SK-N-SH treated with all-trans-retinoic acid at 6 μM for 48 hours (cell line): ENCODE measurements around the gene C1orf56.
A peak's percentile ranks its signal among the peaks of the same experiment; 100 is the strongest.

Experiments used
- ATAC-seq: fragments of 200-7000 bp; cut with Tn5 transposase; 3 replicates; pipeline ENCODE4 v1.9.1; 2020; ENCODE audit warnings: mild to moderate bottlenecking, moderate library complexity
- ARNTL ChIP-seq: fragments of 450-650 bp; formaldehyde crosslinking; IDR thresholded peaks from 2 replicates; pipeline ENCODE4 v1.5.0; 2020; ENCODE audit warnings: low read depth, mild to moderate bottlenecking, moderate library complexity, borderline replicate concordance
- BACH2 ChIP-seq: fragments of 250-450 bp; sonication (Bioruptor Pico); IDR thresholded peaks from 2 replicates; pipeline ENCODE4 v1.9.0; 2021; ENCODE audit warnings: mild to moderate bottlenecking, borderline replicate concordance
- CSDC2 ChIP-seq: fragments of 250-450 bp; sonication (Bioruptor Pico); IDR thresholded peaks from 2 replicates; pipeline ENCODE4 v1.5.0; 2020; ENCODE audit warnings: mild to moderate bottlenecking, moderate library complexity
- CSRNP3 ChIP-seq: fragments of 250-450 bp; sonication (Bioruptor Pico); IDR thresholded peaks from 2 replicates; pipeline ENCODE4 v1.5.1; 2021; ENCODE audit warnings: mild to moderate bottlenecking, moderate library complexity
- ESRRG ChIP-seq: fragments of 250-450 bp; sonication (Bioruptor Pico); IDR thresholded peaks from 2 replicates; pipeline ENCODE4 v1.6.1; 2021; ENCODE audit warnings: mild to moderate bottlenecking
- GLIS3 ChIP-seq: fragments of 250-450 bp; sonication (Bioruptor Pico); IDR thresholded peaks from 2 replicates; pipeline ENCODE4 v1.5.0; 2020; ENCODE audit warnings: mild to moderate bottlenecking, moderate library complexity
- ISL1 ChIP-seq: fragments of 250-450 bp; sonication (Bioruptor Pico); IDR thresholded peaks from 2 replicates; pipeline ENCODE4 v2.1.2; 2022; ENCODE audit warnings: mild to moderate bottlenecking, moderate library complexity
- OSR1 ChIP-seq: fragments of 250-450 bp; sonication (Bioruptor Pico); IDR thresholded peaks from 2 replicates; pipeline ENCODE4 v1.8.0; 2022; ENCODE audit warnings: moderate library complexity, mild to moderate bottlenecking, inconsistent platforms
- PATZ1 ChIP-seq: fragments of 250-450 bp; sonication (Bioruptor Pico); IDR thresholded peaks from 2 replicates; pipeline ENCODE4 v1.8.0; 2020; ENCODE audit warnings: mild to moderate bottlenecking, moderate library complexity, borderline replicate concordance
- PPARA ChIP-seq: fragments of 250-450 bp; sonication (Bioruptor Pico); IDR thresholded peaks from 2 replicates; pipeline ENCODE4 v1.5.0; 2020; ENCODE audit warnings: mild to moderate bottlenecking, borderline replicate concordance
- RARB ChIP-seq: fragments of 250-450 bp; sonication (Bioruptor Pico); IDR thresholded peaks from 2 replicates; pipeline ENCODE4 v1.8.0; 2021; ENCODE audit warnings: mild to moderate bottlenecking, moderate library complexity
- SNAI2 ChIP-seq: fragments of 250-450 bp; sonication (Bioruptor Pico); IDR thresholded peaks from 2 replicates; pipeline ENCODE4 v1.5.0; 2020; ENCODE audit warnings: mild to moderate bottlenecking, moderate library complexity
- TOX ChIP-seq: fragments of 250-450 bp; sonication (Bioruptor Pico); IDR thresholded peaks from 2 replicates; pipeline ENCODE4 v1.8.0; 2021; ENCODE audit warnings: mild to moderate bottlenecking, moderate library complexity, borderline replicate concordance
- ZC3H10 ChIP-seq: fragments of 250-450 bp; sonication (Bioruptor Pico); IDR thresholded peaks from 2 replicates; pipeline ENCODE4 v1.5.1; 2021; ENCODE audit warnings: mild to moderate bottlenecking, moderate library complexity
- ZFP3 ChIP-seq: fragments of 250-450 bp; sonication (Bioruptor Pico); IDR thresholded peaks from 2 replicates; pipeline ENCODE4 v1.5.0; 2020; ENCODE audit warnings: mild to moderate bottlenecking, moderate library complexity
- ZFP30 ChIP-seq: fragments of 450-650 bp; formaldehyde crosslinking; IDR thresholded peaks from 2 replicates; pipeline ENCODE4 v1.5.0; 2022; ENCODE audit warnings: mild to moderate bottlenecking, moderate library complexity
- ZNF565 ChIP-seq: fragments of 450-650 bp; formaldehyde crosslinking; conservative IDR thresholded peaks from 2 replicates; pipeline ENCODE4 v1.5.0; 2020; ENCODE audit warnings: low read depth, mild to moderate bottlenecking, moderate library complexity
- ZNF70 ChIP-seq: fragments of 450-650 bp; formaldehyde crosslinking; IDR thresholded peaks from 2 replicates; pipeline ENCODE4 v1.5.0; 2020; ENCODE audit warnings: mild to moderate bottlenecking, moderate library complexity
- ZNF8 ChIP-seq: fragments of 450-650 bp; formaldehyde crosslinking; IDR thresholded peaks from 2 replicates; pipeline ENCODE4 v1.5.0; 2020; ENCODE audit warnings: mild to moderate bottlenecking, moderate library complexity
- TF ChIP-seq, protein P1 (sequence below): fragments of 250-450 bp; sonication (Bioruptor Pico); IDR thresholded peaks from 2 replicates; pipeline ENCODE4 v1.5.1; 2020; ENCODE audit warnings: low read depth, mild to moderate bottlenecking, moderate library complexity
- TF ChIP-seq, protein P2 (sequence below): fragments of 250-450 bp; sonication (Bioruptor Pico); IDR thresholded peaks from 2 replicates; pipeline ENCODE4 v1.5.0; 2020; ENCODE audit warnings: mild to moderate bottlenecking, moderate library complexity
- TF ChIP-seq, protein P3 (sequence below): fragments of 250-450 bp; sonication (Bioruptor Pico); IDR thresholded peaks from 2 replicates; pipeline ENCODE4 v1.8.0; 2021; ENCODE audit warnings: low read depth, mild to moderate bottlenecking, moderate library complexity, borderline replicate concordance

The C1orf56 gene

DNA sequence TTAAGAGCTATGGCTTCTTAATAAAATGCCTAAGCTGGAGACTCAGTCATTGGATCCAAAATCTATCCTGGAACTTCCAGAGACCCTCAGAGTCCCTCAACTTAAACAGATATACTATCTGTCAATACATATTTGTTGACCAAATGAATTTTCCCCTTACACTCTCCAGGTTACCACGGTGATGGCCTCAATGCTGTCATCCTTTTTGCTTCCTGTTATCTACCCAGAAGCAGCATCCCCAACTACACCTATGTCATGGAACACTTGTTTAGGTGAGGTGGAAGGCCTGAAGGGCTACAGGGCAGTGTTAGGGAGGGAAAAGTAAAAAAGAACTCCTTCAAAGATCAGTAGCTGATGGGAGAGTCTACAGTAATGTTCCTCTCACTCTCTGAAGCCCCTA is 4.4 kb upstream of the C1orf56 start (continued):
- TF ChIP-seq, protein P1, sequence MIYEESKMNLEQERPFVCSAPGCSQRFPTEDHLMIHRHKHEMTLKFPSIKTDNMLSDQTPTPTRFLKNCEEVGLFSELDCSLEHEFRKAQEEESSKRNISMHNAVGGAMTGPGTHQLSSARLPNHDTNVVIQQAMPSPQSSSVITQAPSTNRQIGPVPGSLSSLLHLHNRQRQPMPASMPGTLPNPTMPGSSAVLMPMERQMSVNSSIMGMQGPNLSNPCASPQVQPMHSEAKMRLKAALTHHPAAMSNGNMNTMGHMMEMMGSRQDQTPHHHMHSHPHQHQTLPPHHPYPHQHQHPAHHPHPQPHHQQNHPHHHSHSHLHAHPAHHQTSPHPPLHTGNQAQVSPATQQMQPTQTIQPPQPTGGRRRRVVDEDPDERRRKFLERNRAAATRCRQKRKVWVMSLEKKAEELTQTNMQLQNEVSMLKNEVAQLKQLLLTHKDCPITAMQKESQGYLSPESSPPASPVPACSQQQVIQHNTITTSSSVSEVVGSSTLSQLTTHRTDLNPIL (CRISPR knock-in tag): no peak

GRCh38 chr1:151047925-151048644 is 534 bp downstream of the C1orf56 start:
- peak; percentile 87 for ATAC-seq
- TF ChIP-seq ARNTL (no peak), ISL1 (CRISPR knock-in tag) (no peak), PPARA (CRISPR knock-in tag) (no peak), ESRRG (CRISPR knock-in tag) (no peak), ZC3H10 (CRISPR knock-in tag) (no peak), SNAI2 (CRISPR knock-in tag) (no peak), GLIS3 (0 out of 2 replicates have a peak, but pooled peaks have one; percentile 51), ZNF70 (CRISPR knock-in tag) (no peak), PATZ1 (no peak; the same call in 1 of the 2 replicates), CSDC2 (CRISPR knock-in tag) (no peak), ZFP3 (CRISPR knock-in tag) (peak; percentile 30; the same call in 1 of the 2 replicates), TOX (CRISPR knock-in tag) (peak; percentile 24; the same call in 1 of the 2 replicates)

DNA sequence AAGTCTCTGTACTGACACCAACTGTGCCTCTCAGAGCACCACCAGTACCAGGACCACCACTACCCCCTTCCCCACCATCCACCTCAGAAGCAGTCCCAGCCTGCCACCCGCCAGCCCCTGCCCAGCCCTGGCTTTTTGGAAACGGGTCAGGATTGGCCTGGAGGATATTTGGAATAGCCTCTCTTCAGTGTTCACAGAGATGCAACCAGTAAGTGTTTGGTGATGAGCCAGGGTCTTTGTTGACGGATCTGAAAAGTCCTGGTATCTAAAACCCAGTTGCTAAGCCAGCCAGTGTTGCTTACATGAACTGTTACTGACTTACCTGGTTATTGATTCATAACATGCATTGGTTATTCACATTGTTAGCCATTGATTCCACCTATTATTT is 1.1 kb downstream of the C1orf56 start:
- ATAC-seq: no peak
- TF ChIP-seq ZC3H10 (CRISPR knock-in tag): no peak
- TF ChIP-seq PPARA (CRISPR knock-in tag): no peak
- TF ChIP-seq ZNF565 (CRISPR knock-in tag): no peak
- TF ChIP-seq, protein P2, sequence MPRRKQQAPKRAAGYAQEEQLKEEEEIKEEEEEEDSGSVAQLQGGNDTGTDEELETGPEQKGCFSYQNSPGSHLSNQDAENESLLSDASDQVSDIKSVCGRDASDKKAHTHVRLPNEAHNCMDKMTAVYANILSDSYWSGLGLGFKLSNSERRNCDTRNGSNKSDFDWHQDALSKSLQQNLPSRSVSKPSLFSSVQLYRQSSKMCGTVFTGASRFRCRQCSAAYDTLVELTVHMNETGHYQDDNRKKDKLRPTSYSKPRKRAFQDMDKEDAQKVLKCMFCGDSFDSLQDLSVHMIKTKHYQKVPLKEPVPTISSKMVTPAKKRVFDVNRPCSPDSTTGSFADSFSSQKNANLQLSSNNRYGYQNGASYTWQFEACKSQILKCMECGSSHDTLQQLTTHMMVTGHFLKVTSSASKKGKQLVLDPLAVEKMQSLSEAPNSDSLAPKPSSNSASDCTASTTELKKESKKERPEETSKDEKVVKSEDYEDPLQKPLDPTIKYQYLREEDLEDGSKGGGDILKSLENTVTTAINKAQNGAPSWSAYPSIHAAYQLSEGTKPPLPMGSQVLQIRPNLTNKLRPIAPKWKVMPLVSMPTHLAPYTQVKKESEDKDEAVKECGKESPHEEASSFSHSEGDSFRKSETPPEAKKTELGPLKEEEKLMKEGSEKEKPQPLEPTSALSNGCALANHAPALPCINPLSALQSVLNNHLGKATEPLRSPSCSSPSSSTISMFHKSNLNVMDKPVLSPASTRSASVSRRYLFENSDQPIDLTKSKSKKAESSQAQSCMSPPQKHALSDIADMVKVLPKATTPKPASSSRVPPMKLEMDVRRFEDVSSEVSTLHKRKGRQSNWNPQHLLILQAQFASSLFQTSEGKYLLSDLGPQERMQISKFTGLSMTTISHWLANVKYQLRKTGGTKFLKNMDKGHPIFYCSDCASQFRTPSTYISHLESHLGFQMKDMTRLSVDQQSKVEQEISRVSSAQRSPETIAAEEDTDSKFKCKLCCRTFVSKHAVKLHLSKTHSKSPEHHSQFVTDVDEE (CRISPR knock-in tag): no peak
- no peak for TF ChIP-seq ARNTL
- no peak for TF ChIP-seq BACH2
- no peak for TF ChIP-seq ZNF70 (CRISPR knock-in tag)
- no peak for TF ChIP-seq ISL1 (CRISPR knock-in tag)
- TF ChIP-seq ZFP30 (CRISPR knock-in tag): no peak
- TF ChIP-seq, protein P1 (CRISPR knock-in tag): no peak
- TF ChIP-seq OSR1 (CRISPR knock-in tag): no peak
- TF ChIP-seq GLIS3: no peak
- no peak for TF ChIP-seq TOX (CRISPR knock-in tag)
- TF ChIP-seq ZNF8 (CRISPR knock-in tag): no peak
- TF ChIP-seq, protein P3, sequence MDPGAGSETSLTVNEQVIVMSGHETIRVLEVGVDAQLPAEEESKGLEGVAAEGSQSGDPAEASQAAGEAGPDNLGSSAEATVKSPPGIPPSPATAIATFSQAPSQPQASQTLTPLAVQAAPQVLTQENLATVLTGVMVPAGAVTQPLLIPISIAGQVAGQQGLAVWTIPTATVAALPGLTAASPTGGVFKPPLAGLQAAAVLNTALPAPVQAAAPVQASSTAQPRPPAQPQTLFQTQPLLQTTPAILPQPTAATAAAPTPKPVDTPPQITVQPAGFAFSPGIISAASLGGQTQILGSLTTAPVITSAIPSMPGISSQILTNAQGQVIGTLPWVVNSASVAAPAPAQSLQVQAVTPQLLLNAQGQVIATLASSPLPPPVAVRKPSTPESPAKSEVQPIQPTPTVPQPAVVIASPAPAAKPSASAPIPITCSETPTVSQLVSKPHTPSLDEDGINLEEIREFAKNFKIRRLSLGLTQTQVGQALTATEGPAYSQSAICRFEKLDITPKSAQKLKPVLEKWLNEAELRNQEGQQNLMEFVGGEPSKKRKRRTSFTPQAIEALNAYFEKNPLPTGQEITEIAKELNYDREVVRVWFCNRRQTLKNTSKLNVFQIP (CRISPR knock-in tag): no peak
- TF ChIP-seq RARB: no peak
- TF ChIP-seq CSRNP3 (CRISPR knock-in tag): no peak
